Ascending aorta (tissue), 2 donors: ENCODE results near the gene LY6G6F. TPM values are rescaled to one million over a fixed set of nuclear protein-coding genes. Genes with fewer than 3 reads are reported as not detected.

Experiments used
- DNase-seq, 2 donors: peaks; one replicate each; pipeline ENCODE4 v3.0.0-alpha.2; 2019; ENCODE audit warnings: low spot score in 2 of 2
- H3K27ac ChIP-seq, 2 donors: fragments of 200-600 bp; sonication (generic); one replicate each; pipeline ENCODE4 v1.5.1; 2016 to 2017; ENCODE audit warnings: mild to moderate bottlenecking in 1 of 2
- H3K27me3 ChIP-seq: fragments of 200-600 bp; sonication (generic); one replicate; pipeline ENCODE4 v1.5.1; 2017
- H3K36me3 ChIP-seq, 2 donors: fragments of 200-600 bp; sonication (generic); one replicate each; pipeline ENCODE4 v1.5.1; 2016
- H3K4me1 ChIP-seq, 2 donors: fragments of 200-600 bp; sonication (generic); one replicate each; pipeline ENCODE4 v1.5.1; 2016 to 2017; ENCODE audit warnings: mild to moderate bottlenecking in 1 of 2
- H3K4me3 ChIP-seq, 2 donors: fragments of 200-600 bp; sonication (generic); one replicate each; pipeline ENCODE4 v1.5.1; 2016 to 2017; ENCODE audit warnings: mild to moderate bottlenecking in 1 of 2
- H3K9me3 ChIP-seq, 2 donors: fragments of 200-600 bp; sonication (generic); one replicate each; pipeline ENCODE4 v1.5.1; 2016
- CTCF ChIP-seq, 3 experiments: fragments of 200-600 bp in 2 of 3; fragments of 450-650 bp in 1 of 3; sonication (generic) in 2 of 3; IDR thresholded peaks; one replicate each; pipeline ENCODE4 v1.5.1; 2016 to 2019; ENCODE audit warnings: antibody characterized with exemption in 3 of 3, mild to moderate bottlenecking in 1 of 3, moderate library complexity in 1 of 3
- intact Hi-C: fragments of 100-400 bp; cut with DNase I; formaldehyde crosslinking; loops from one replicate; pipeline ENCODE4 v1.15.1; 2023
- total RNA-seq: library from RNA; depleted of rRNA; stranded (reverse); fragments of >200 nt; gene quantifications from one replicate; pipeline ENCODE4 v1.1.0, GENCODE V29; 2016

Gene LY6G6F
- total RNA-seq = not detected

GRCh38 chr6:31706599-31706998 is at the start of gene LY6G6F:
Gene LY6G6F (plus strand): TSS chr6:31706866. CDS start chr6:31706907, 41 bp downstream.
- TF ChIP-seq CTCF (IDR thresholded peaks at IDR 0.05) = no peak
- no peak within 1 kb of the TSS for H3K27ac ChIP-seq

GRCh38 chr6:31657406-31658157 is 49.1 kb upstream of the LY6G6F start:
- Histone ChIP-seq H3K4me3 (no peak overlapping the region), H3K4me1 (peaks cover 11 to 34% of the 10 kb centered on the region in 2 donors), H3K27ac (peak overlapping the region in 1 of 2 donors; percentile 14), H3K27me3 (no peaks in the 10 kb centered on the region), H3K36me3 (peaks cover 7 to 24% of the 10 kb centered on the region in 2 donors), H3K9me3 (no peaks in the 10 kb centered on the region)
- intact Hi-C loops = no loop called here
- no peak for DNase-seq
- TF ChIP-seq CTCF (IDR thresholded peaks at IDR 0.05) = no peak

More at GRCh38 chr6:31706599-31706998, at the start of gene LY6G6F:
- intact Hi-C loops = no loop called here
- Histone ChIP-seq H3K4me1 (peaks cover 6 to 11% of the 10 kb centered on the region in 2 donors), H3K9me3 (no peaks in the 10 kb centered on the region), H3K27me3 (no peaks in the 10 kb centered on the region), H3K4me3 (no peak within 1 kb of the TSS), H3K36me3 (no peaks in the 10 kb centered on the region)
- DNase-seq = no peak

GRCh38 chr6:31658158-31658688 is 48.4 kb upstream of the LY6G6F start:
- H3K4me3 ChIP-seq = peak overlapping the region in 1 of 2 donors; percentile 77
- TF ChIP-seq CTCF (IDR thresholded peaks at IDR 0.05) = no peak
- H3K27ac ChIP-seq = peak overlapping the region in 1 of 2 donors; percentile 14
- no peak for DNase-seq
- intact Hi-C loops = no loop called here
- H3K9me3 ChIP-seq = no peaks in the 10 kb centered on the region
- peaks cover 7 to 24% of the 10 kb centered on the region in 2 donors for H3K36me3 ChIP-seq
- H3K27me3 ChIP-seq = no peaks in the 10 kb centered on the region
- peaks cover 12 to 40% of the 10 kb centered on the region in 2 donors for H3K4me1 ChIP-seq

GRCh38 chr6:31658983-31659648 is 47.5 kb upstream of the LY6G6F start:
- H3K27me3 ChIP-seq = no peaks in the 10 kb centered on the region
- peaks cover 17 to 45% of the 10 kb centered on the region in 2 donors for H3K4me1 ChIP-seq
- H3K9me3 ChIP-seq = no peaks in the 10 kb centered on the region
- intact Hi-C loops = no loop called here
- no peak for TF ChIP-seq CTCF (IDR thresholded peaks at IDR 0.05)
- peaks cover 7 to 24% of the 10 kb centered on the region in 2 donors for H3K36me3 ChIP-seq
- peak overlapping the region; percentile 77 to 79 for H3K4me3 ChIP-seq
- peak overlapping the region; percentile 84 to 88 for H3K27ac ChIP-seq
- no peak for DNase-seq

GRCh38 chr6:31659649-31660380 is 46.9 kb upstream of the LY6G6F start:
- no peaks in the 10 kb centered on the region for H3K9me3 ChIP-seq
- no peaks in the 10 kb centered on the region for H3K27me3 ChIP-seq
- peak overlapping the region; percentile 77 to 79 for H3K4me3 ChIP-seq
- intact Hi-C loops = loop anchor here (5.0 to 10.0 kb wide), 3 partner anchors 515 to 1655 kb away; partner anchors contain the start of genes AGPAT1, RNF5, TAPBP and ZBTB22
- TF ChIP-seq CTCF (IDR thresholded peaks at IDR 0.05) = no peak
- H3K36me3 ChIP-seq = peaks cover 7 to 24% of the 10 kb centered on the region in 2 donors
- DNase-seq = no peak
- peak overlapping the region; percentile 84 to 88 for H3K27ac ChIP-seq
- peaks cover 18 to 45% of the 10 kb centered on the region in 2 donors for H3K4me1 ChIP-seq
